Activated CD4-positive, alpha-beta T cell treated with anti-CD3 and anti-CD28 coated beads, Interleukin-2, amount 50 U/mL, for 24 hours (primary cell): ENCODE results near the gene ACBD6.

ENCODE experiments used
- DNase-seq, 2 donors: peaks; one replicate each; pipeline ENCODE4 v3.0.0-alpha.2; 2020; ENCODE audit warnings: low read depth in 1 of 2, low spot score in 1 of 2

Gene ACBD6

DNA sequence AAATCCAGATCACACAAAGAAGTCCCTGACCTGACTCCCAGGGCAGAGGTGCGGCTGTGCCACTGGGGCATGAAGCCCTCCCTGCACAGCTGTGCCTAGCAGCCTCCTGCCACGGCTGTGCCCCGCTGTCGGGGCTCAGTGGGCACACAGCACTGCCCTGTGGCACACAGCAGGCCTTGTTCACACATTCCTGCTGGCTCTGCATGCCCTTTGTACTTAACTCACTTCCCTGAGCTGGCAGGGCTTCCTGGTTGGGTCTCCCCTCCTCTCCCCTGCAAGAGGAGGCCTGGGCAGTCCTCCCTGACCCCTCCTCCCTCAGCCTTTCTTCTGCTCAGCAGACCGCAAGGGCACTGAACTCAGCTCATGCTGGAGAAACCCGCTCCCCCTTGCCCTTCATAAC, 257.5 kb downstream of the ACBD6 start:
- DNase-seq, result no peak

DNA sequence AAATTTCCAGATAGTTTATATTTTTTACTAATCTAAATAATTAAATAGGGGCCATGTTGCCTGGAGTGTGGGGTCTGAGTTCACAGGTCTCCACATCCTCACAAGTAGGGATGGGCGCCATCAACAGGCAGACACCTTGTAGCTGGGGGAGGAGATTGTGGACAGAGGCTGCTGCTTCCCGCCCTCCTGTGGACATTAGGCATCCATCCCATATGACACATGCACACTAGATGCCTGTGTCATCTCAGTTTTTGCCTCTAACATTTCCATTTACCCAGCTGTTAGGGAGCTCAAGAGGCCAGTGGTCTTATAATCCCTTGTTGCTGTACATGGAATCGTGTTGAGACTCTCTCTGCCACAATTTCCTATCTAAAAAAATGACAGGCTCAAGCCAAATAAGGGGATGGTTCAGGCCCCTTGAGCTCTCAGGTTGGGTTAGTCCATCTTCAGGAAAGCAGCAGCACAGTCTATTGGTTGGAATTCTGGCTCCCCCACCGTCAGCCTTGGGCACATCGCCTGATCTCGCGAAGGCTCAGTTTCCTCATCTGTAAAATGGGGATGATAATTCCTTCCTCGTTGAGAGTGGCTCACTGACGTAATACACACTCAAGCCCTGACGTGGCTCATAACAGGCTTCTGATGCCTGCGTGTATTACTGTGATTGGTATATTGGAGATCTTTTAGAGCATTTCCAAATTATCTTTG, 258.7 kb downstream of the ACBD6 start:
- DNase-seq, result no peak

DNA sequence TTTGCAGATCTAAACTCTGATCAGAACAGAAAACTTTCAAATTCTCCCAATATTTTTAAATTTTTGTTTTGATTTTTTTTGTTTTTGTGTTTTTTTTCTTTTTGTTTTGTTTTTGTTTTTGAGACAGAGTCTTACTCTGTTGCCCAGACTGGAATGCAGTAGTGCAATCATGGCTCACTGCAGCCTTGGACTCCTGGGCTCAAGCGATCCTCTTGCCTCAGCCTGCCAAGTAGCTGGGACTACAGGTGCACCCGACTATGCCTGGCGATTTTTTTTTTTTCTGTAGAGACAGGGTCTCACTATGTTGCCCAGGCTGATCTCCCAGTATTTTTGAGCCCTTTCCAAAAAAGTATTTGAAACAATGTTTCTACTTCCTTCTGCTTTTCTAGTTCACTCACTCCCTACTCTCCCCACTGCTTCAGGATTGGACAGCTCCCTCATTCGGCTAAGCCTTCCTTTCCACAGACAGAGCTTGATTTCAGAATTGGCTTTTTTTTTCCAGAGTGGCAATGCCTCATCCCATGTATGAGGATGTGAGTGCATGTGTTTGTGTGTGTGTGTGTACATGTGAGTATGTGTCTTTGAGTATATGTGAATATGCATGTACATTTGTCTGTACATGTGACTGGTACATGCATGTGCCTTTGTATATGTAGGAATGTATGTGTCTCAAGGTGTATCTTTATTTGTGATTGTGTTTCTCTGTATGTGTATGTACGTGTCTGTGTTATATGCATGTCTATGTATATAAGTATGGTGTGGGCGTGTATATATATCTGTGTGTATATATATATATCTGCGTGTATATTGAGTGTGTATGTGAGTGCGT, 260.4 kb downstream of the ACBD6 start:
- DNase-seq, result no peak

DNA sequence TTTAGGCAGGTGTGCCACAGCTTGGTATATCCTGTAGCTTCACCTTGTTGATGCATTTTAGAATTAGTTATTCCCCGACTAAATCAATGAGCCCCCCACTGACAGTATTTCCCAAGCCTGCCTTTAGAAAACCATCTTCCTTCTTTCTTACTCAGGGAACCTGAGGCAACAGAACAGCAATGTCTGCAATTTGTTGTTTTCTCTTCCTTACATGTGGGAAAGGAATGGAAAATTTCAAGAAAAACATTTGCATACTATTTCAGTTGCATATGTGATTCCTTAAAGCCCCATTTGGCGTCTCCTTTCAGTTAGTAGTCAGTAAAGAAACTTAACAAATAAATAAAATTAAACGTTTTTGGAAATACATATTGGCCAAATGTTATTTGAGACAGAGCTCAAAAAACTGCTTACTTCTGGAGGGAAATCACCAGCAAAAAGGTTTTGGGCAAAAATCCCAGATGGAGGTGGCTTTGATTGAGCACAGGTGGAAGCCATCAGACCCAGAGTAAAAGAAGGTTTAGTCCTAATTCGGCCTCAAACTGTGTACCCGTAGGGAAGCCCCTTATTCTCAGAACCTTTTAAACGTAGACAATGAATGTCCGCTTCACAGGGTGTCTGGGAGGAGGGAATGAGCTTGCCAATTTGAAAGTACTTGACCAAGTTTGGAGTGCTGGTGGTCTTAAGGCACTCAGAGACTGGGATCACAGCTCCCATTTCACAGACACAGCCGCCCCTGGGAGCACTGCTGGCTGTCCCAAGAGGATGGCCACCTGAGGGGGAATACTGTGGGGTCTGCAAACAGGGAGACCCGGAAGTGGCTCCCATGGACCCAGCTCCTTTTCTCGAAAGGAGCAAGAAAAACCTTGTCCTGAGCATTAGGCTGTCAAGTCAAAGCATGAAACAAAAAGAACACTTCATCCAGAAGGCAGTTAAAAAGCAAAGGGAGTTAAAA, 263.0 kb downstream of the ACBD6 start:
- DNase-seq, result no peak

DNA sequence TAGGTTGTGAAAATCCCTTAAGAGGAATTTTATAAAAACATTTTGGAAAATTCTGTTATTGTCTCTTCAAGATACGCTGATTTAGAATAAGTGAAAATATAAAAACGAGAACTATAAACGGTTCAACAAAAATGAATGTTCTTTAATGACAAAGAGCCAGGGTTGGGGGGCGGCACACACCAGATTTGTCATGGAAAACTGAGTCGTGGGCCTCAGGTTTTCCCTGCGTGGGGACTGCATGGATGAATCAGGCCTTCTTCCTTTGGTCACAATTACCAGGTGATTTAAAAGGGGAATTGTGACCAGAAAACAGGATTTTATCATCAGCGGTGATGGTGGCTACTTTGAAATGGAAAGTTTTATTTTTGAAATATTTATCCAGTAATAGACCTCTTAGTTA, 263.7 kb downstream of the ACBD6 start:
- DNase-seq, result no peak
